ENCODE results near the gene PACC1.
"Not testable (repeated sequence)": the region's sequence is repeated elsewhere in the genome, so short reads cannot be mapped to it uniquely, and the experiment has no call there.

Gene PACC1

DNA sequence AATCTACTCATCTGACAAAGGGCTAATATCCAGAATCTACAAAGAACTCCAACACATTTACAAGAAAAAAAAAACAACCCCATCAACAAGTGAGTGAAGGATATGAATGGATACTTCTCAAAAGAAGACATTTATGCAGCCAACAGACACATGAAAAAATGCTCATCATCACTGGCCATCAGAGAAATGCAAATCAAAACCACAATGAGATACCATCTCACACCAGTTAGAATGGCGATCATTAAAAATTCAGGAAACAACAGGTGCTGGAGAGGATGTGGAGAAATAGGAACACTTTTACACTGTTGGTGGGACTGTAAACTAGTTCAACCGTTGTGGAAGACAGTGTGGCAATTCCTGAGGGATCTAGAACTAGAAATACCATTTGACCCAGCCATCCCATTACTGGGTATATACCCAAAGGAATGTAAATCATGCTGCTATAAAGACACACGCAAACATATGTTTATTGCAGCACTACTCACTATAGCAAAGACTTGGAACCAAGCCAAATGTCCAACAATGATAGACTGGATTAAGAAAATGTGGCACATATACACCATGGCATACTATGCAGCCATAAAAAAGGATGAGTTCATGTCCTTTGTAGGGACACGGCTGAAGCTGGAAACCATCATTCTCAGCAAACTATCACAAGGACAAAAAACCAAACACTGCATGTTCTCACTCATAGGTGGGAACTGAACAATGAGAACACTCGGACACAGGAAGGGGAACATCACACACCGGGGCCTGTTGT is 18.8 kb downstream of the PACC1 start:
- not testable (repeated sequence) for FAIRE-seq

DNA sequence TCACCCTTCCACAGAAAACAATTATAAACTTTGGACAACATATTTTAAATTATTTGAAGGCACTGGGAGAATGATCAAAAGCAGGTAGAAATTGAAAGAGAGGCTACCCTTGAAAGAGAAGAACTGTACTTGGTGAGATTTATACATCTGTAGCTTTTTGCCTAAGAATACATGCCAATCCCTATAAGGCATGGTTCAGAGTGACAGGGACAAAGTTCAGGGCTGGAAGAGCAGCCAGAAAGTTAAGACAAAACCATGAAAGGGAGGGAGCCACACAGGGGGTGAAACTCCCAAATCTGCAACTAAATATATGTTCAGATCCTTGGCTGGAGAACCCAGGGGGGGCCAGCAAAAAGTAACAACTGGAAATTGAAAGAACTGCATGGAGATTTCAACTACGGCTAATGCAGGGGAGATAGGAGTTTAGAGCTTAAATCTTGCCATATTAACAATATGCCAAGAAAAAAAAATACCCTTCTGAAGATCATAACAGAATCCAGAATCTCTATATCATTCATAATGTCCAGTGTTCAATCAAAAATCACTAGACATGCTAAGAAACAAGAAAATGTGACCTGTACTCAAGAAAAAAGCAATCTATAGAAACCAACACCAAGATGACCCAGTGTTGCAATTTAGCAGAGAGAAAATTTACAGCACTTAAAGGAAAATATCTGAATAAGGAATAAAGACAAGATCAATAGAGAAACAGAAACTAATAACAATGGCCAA is 25.5 kb downstream of the PACC1 start:
- FAIRE-seq, result no peak

GRCh38 chr1:212386029-212386428 is 28.7 kb downstream of the PACC1 start:
- FAIRE-seq, result no peak

GRCh38 chr1:212381397-212382035 is 33.2 kb downstream of the PACC1 start:
- FAIRE-seq, result no peak

DNA sequence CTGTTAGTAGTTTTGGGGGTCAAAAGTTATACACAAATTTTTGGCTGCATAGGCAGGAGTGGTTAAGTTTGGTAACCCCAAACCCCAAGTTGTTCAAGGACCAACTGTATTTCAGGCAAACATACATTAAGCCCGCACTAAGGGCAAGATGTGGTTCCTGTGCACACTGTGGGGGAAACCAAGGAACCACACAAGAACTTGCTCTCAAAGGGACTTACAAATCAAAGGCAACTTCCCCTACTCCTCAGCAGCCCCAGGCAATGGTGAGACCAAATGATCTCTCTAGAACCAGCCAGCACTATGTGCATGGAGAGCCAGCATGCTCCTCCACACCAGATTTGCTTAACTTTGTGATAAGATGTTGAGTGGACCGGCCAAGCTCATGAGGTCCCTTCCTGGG is 35.3 kb downstream of the PACC1 start:
- FAIRE-seq, result no peak

GRCh38 chr1:212377644-212378043 is 37.0 kb downstream of the PACC1 start:
- FAIRE-seq, result no peak

- no peak for FAIRE-seq
Measured at GRCh38 chr1:212375986-212376385, 38.7 kb downstream of the PACC1 start.

DNA sequence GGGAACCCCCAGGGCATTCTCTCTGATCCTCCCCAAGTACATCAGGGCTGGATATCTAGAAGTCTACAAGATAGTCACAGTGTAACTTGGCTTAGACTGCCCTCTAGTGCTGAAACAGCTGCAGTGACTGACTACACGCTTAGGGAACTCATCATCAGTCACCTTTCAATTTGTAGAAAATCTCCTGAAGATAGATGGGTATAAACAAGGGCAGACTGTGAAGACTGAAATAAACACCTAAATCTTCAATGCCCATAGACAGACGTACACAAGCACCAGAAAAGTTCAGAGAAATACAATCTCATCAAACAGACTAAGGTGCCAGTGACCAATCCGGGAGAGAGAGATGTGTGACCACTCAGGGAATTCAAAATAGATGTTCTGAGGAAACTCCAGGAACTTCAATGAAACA is 46.6 kb downstream of the PACC1 start:
- peak; percentile 68 for FAIRE-seq

- FAIRE-seq, result no peak
Measured at GRCh38 chr1:212367474-212368072, 47.1 kb downstream of the PACC1 start.

GRCh38 chr1:212366901-212367300 is 47.8 kb downstream of the PACC1 start:
- no peak for FAIRE-seq

DNA sequence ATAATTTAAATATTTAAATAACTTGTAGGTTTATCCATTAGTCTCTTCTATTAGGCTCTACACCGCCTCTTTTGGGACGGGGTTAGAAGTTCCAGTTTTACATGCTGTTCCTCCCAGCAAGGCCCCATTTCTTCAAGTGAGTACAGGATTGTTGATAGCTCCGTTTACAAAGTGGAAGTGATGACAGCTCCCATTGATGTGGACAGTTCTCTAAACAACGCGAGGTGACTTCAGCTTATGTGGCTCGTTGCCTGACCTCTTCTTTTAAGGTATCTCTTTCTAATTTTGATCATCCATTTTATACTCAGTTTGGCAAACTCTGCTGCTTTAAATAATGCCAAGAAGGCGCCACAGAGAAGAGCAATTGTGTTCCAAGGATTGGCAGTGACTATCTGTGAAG is 49.7 kb downstream of the PACC1 start:
- no peak for FAIRE-seq

- no peak for FAIRE-seq
Measured at GRCh38 chr1:212359794-212360479, 54.7 kb downstream of the PACC1 start.

DNA sequence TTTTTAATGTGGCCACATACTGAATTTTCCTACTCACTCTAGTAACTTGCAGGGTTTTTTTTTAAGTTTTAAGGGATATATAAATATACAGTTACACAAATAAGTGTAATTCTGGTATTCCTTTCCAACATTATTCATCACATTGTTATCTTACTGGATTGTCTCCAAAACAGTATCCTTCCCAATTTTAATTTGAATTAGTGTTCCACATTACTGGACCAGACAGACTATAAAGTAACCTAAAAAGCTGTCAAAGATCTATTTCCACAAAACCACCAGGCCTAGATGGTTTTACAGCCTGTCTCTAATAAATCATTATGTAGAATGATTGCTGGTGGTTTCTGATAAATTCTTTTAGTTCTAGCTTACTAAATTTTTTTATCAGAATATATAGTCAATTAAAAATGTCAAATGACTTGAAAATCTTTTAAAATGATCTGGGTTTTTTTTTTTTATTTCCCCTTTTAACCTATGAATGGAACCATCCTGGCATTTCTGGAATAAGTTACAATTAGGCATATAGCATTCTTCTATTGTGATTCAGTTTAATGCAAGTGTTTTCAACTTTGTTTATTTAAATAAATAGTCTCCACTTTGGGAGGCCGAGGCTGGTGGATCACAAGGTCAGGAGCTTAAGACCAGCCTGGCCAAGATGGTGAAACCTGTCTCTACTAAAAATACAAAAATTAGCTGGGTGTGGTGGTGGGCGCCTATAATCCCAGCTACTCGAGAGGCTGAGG is 59.3 kb downstream of the PACC1 start:
- no peak for FAIRE-seq

DNA sequence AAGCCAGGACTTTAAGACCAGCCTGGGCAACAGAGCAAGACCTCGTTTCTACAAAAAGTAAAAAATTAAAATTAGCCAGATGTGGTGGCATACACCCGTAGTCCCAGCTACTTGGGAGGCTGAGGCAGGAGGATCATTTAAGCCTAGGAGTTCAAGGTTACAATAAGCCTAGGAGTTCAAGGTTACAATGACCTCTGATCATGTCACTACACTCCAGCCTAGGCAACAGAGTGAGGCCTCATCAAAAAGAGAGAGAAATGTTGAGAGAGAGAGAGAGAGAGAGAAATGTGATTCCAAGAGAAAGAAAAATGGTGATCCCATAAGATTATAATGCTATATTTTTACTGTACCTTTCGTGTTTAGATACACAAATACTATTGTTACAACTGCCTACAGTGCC is 60.2 kb downstream of the PACC1 start:
- no peak for FAIRE-seq

DNA sequence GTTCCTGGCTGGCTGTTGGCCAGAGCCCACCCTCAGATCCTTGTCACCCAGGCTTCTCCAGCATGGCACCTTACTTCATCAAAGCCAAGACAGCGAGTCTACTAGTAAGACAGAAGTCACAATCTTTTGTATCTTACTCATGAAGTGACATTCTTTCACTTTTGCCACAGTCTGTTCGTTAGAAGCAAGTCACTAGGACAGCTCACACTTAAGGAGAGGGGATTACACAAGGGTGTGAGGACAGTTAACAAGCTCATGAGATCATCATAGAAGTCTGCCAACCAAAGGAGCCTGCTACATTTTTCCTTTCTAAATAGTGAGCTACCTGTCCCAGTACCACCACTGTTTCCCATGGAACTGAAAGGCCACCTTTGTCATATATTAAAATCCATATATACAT is 61.5 kb downstream of the PACC1 start:
- FAIRE-seq, result no peak

- FAIRE-seq, result no peak
Measured at GRCh38 chr1:212351588-212352362, 62.9 kb downstream of the PACC1 start.

- FAIRE-seq, result no peak
Measured at GRCh38 chr1:212346601-212347000, 68.1 kb downstream of the PACC1 start.

DNA sequence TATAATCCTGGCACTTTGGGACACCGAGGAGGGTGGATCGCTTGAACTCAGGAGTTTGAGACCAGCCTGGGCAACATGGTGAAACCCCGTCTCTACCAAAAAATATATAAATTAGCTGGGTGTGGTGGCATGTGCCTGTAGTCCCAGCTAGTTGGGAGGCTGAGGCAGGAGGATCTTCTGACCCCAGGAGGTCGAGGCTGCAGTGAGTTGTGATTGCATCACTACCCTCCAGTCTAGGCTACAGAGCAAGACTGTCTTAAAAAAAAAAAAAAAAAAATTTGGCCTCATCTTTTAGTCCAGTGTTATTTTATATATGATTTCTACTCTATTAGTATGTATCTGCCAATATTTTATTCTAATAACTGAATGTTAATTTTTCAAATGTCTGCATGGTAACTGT is 69.8 kb downstream of the PACC1 start:
- FAIRE-seq, result no peak

DNA sequence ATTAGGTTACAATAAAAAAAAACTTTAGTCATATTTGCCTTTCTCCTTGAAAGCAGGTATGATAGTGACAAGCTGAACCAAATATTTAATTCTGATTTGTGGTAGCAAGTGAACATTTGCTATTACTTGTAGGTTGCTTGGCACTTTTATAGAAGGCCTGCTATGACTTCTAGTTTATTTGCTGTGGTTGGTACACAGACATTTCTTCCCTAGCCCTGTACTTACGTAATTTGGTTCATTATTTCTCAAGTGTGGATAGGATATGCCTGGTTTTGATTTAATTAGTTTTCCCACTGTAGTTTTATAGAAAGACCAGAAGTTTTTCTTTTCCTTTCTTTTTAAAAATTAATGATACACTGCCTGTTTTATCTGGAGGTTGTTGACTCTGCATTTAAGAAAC is 73.6 kb downstream of the PACC1 start:
- peak; percentile 90 for FAIRE-seq

- no peak for FAIRE-seq
Measured at GRCh38 chr1:212329105-212329504, 85.6 kb downstream of the PACC1 start.

DNA sequence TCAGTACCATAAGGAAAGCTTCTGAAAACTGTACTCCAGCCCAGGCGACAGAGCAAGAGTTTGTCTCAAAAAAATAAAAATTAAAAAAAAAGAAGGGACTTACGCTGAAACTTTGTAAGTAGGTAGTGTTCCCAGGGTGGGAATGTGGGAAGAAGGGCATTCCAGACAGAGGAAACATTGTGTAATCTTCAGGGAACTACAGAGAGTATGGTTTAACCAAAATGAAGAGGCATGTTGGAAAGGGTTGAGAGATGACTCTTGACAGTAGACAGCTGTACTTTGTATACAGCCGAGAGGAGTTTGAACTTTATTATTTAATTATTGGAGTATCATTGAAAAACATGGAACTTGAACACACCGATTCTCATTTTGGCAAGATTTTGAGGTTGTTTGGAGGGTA is 86.4 kb downstream of the PACC1 start:
- FAIRE-seq, result no peak
